KMS-11 (cell line): Measurements from ENCODE around the gene ADRB1.

Experiments
- H2AFZ ChIP-seq: fragments of 200-600 bp; sonication (generic); 2 replicates; pipeline ENCODE4 v1.6.1; 2016; ENCODE audit warnings: antibody characterized with exemption, mixed run types, low read depth
- H3K27ac ChIP-seq: fragments of 200-600 bp; sonication (generic); 2 replicates; pipeline ENCODE4 v1.6.1; 2016; ENCODE audit warnings: mild to moderate bottlenecking, mixed run types
- H3K27me3 ChIP-seq: fragments of 200-600 bp; sonication (generic); 2 replicates; pipeline ENCODE4 v1.6.1; 2017; ENCODE audit warnings: mild to moderate bottlenecking, low read depth, mixed run types, moderate library complexity; ENCODE audit not compliant: insufficient read depth
- H3K36me3 ChIP-seq: fragments of 200-600 bp; sonication (generic); 2 replicates; pipeline ENCODE4 v1.6.1; 2017; ENCODE audit warnings: mild to moderate bottlenecking, mixed run types; ENCODE audit not compliant: insufficient read depth
- H3K4me1 ChIP-seq: fragments of 200-600 bp; sonication (generic); 2 replicates; pipeline ENCODE4 v1.6.1; 2016; ENCODE audit warnings: mild to moderate bottlenecking, low read depth, mixed run types; ENCODE audit not compliant: poor library complexity, severe bottlenecking
- H3K4me2 ChIP-seq: fragments of 200-600 bp; sonication (generic); 2 replicates; pipeline ENCODE4 v1.7.0; 2016; ENCODE audit warnings: mild to moderate bottlenecking, mixed run types
- H3K4me3 ChIP-seq: fragments of 200-600 bp; sonication (generic); IDR thresholded peaks from 2 replicates; pipeline ENCODE4 v1.6.1; 2017; ENCODE audit warnings: low read depth, low read length, mixed read lengths; ENCODE audit not compliant: insufficient read depth
- H3K79me2 ChIP-seq: fragments of 200-600 bp; sonication (generic); 2 replicates; pipeline ENCODE4 v1.6.1; 2016; ENCODE audit warnings: low read depth, mixed run types; ENCODE audit not compliant: insufficient read depth
- H3K9ac ChIP-seq: fragments of 200-600 bp; sonication (generic); 2 replicates; pipeline ENCODE4 v1.6.1; 2016; ENCODE audit warnings: mild to moderate bottlenecking, mixed run types
- H4K20me1 ChIP-seq: fragments of 200-600 bp; sonication (generic); 2 replicates; pipeline ENCODE4 v1.6.1; 2016; ENCODE audit warnings: mild to moderate bottlenecking, mixed run types; ENCODE audit not compliant: insufficient read depth
- TF ChIP-seq, protein P1 (sequence below): fragments of 200-600 bp; sonication (generic); conservative IDR thresholded peaks from 2 replicates; pipeline ENCODE4 v1.6.1; 2017; ENCODE audit warnings: low read depth, mild to moderate bottlenecking, antibody characterized with exemption, low read length, moderate library complexity, mixed read lengths

The ADRB1 gene

GRCh38 chr10:114027951-114028350 lies 15.7 kb upstream of the ADRB1 start:
- TF ChIP-seq, protein P1, sequence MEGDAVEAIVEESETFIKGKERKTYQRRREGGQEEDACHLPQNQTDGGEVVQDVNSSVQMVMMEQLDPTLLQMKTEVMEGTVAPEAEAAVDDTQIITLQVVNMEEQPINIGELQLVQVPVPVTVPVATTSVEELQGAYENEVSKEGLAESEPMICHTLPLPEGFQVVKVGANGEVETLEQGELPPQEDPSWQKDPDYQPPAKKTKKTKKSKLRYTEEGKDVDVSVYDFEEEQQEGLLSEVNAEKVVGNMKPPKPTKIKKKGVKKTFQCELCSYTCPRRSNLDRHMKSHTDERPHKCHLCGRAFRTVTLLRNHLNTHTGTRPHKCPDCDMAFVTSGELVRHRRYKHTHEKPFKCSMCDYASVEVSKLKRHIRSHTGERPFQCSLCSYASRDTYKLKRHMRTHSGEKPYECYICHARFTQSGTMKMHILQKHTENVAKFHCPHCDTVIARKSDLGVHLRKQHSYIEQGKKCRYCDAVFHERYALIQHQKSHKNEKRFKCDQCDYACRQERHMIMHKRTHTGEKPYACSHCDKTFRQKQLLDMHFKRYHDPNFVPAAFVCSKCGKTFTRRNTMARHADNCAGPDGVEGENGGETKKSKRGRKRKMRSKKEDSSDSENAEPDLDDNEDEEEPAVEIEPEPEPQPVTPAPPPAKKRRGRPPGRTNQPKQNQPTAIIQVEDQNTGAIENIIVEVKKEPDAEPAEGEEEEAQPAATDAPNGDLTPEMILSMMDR: no peak
- no peak overlapping the region for H2AFZ ChIP-seq
- H3K4me1 ChIP-seq: peaks cover 10% of the 10 kb centered on the region
- H4K20me1 ChIP-seq: no peaks in the 10 kb centered on the region
- H3K4me2 ChIP-seq: no peak overlapping the region
- H3K27me3 ChIP-seq: no peaks in the 10 kb centered on the region
- H3K36me3 ChIP-seq: no peaks in the 10 kb centered on the region
- no peak overlapping the region for H3K4me3 ChIP-seq
- no peak overlapping the region for H3K27ac ChIP-seq
- H3K79me2 ChIP-seq: no peaks in the 10 kb centered on the region
- no peak overlapping the region for H3K9ac ChIP-seq

GRCh38 chr10:114028425-114028824 lies 15.2 kb upstream of the ADRB1 start:
- Histone ChIP-seq H3K4me2 (no peak overlapping the region), H3K4me3 (no peak overlapping the region), H3K4me1 (peaks cover 10% of the 10 kb centered on the region), H3K27me3 (no peaks in the 10 kb centered on the region), H3K9ac (no peak overlapping the region), H3K79me2 (no peaks in the 10 kb centered on the region), H2AFZ (no peak overlapping the region), H3K36me3 (no peaks in the 10 kb centered on the region), H3K27ac (no peak overlapping the region), H4K20me1 (no peaks in the 10 kb centered on the region)
- TF ChIP-seq, protein P1: no peak

- no peaks in the 10 kb centered on the region for H4K20me1 ChIP-seq
Observed at GRCh38 chr10:114029655-114030054, 14.0 kb upstream of the ADRB1 start.

GRCh38 chr10:114030140-114030539 lies 13.5 kb upstream of the ADRB1 start:
- no peaks in the 10 kb centered on the region for H3K27me3 ChIP-seq
- no peak overlapping the region for H3K9ac ChIP-seq
- H3K27ac ChIP-seq: no peak overlapping the region
- no peaks in the 10 kb centered on the region for H4K20me1 ChIP-seq
- no peak overlapping the region for H3K4me2 ChIP-seq
- H2AFZ ChIP-seq: no peak overlapping the region
- TF ChIP-seq, protein P1: no peak
- no peak overlapping the region for H3K4me3 ChIP-seq
- no peaks in the 10 kb centered on the region for H3K36me3 ChIP-seq
- H3K79me2 ChIP-seq: no peaks in the 10 kb centered on the region
- H3K4me1 ChIP-seq: peaks cover 7% of the 10 kb centered on the region

More at GRCh38 chr10:114029655-114030054, 14.0 kb upstream of the ADRB1 start:
- H3K4me1 ChIP-seq: peaks cover 10% of the 10 kb centered on the region
- H3K4me2 ChIP-seq: no peak overlapping the region
- H3K4me3 ChIP-seq: no peak overlapping the region
- no peaks in the 10 kb centered on the region for H3K36me3 ChIP-seq
- no peaks in the 10 kb centered on the region for H3K27me3 ChIP-seq
- H3K27ac ChIP-seq: no peak overlapping the region
- no peak overlapping the region for H3K9ac ChIP-seq
- no peaks in the 10 kb centered on the region for H3K79me2 ChIP-seq
- no peak overlapping the region for H2AFZ ChIP-seq
- TF ChIP-seq, protein P1: no peak
